Ishikawa (cell line): ENCODE results near the gene HEY2.

Source experiments
- CEBPB ChIP-seq: IDR thresholded peaks from 2 replicates; pipeline ENCODE4 v1.6.1; 2012
- EGR1 ChIP-seq: IDR thresholded peaks from 2 replicates; pipeline ENCODE4 v1.6.1; 2012
- EP300 ChIP-seq: IDR thresholded peaks from 2 replicates; pipeline ENCODE4 v1.6.1; 2012; ENCODE audit warnings: borderline replicate concordance
- FOXM1 ChIP-seq: IDR thresholded peaks from 2 replicates; pipeline ENCODE4 v1.6.1; 2012; ENCODE audit warnings: low read depth, borderline replicate concordance
- NFIC ChIP-seq: IDR thresholded peaks from 2 replicates; pipeline ENCODE4 v1.6.1; 2012
- RAD21 ChIP-seq: IDR thresholded peaks from 2 replicates; pipeline ENCODE4 v1.6.1; 2012; ENCODE audit warnings: low read depth
- TAF1 ChIP-seq: IDR thresholded peaks from 2 replicates; pipeline ENCODE4 v1.6.1; 2012; ENCODE audit warnings: low read depth, mild to moderate bottlenecking
- TCF12 ChIP-seq: IDR thresholded peaks from 2 replicates; pipeline ENCODE4 v1.6.1; 2012; ENCODE audit warnings: low read depth
- TEAD4 ChIP-seq: IDR thresholded peaks from 2 replicates; pipeline ENCODE4 v1.6.1; 2012
- TF ChIP-seq, protein P1 (sequence below): IDR thresholded peaks from 2 replicates; pipeline ENCODE4 v1.6.1; 2012
- TF ChIP-seq, protein P2 (sequence below): IDR thresholded peaks from 2 replicates; pipeline ENCODE4 v1.6.1; 2012
- TF ChIP-seq, protein P3 (sequence below): IDR thresholded peaks from 2 replicates; pipeline ENCODE4 v1.6.1; 2012; ENCODE audit warnings: low read depth, mild to moderate bottlenecking

DNA sequence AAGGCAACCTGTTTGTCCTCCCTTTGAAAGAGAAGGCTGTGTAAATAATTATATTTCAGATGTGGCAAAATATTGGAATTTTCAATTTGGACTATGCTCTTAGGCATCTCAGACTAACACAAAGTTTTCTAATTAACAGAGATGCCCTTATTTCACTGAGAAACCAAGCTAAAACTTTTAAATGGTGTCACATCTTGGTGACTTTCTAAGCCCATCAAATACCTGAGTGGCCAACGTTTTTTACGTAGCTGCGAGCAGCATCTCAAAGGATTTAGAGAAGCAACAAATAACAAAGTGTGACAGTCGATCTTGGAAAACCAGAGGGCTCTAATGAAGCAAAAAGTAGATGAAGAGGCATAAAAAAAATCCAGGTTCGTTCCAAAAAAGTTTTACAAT, 3.4 kb upstream of the HEY2 start:
- no peak for TF ChIP-seq EGR1
- TF ChIP-seq TAF1, result no peak
- TF ChIP-seq, protein P1, sequence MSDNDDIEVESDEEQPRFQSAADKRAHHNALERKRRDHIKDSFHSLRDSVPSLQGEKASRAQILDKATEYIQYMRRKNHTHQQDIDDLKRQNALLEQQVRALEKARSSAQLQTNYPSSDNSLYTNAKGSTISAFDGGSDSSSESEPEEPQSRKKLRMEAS, result no peak
- TF ChIP-seq EP300, result no peak
- no peak for TF ChIP-seq NFIC
- TF ChIP-seq, protein P2, sequence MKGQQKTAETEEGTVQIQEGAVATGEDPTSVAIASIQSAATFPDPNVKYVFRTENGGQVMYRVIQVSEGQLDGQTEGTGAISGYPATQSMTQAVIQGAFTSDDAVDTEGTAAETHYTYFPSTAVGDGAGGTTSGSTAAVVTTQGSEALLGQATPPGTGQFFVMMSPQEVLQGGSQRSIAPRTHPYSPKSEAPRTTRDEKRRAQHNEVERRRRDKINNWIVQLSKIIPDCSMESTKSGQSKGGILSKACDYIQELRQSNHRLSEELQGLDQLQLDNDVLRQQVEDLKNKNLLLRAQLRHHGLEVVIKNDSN, result no peak
- no peak for TF ChIP-seq TEAD4
- no peak for TF ChIP-seq FOXM1
- TF ChIP-seq RAD21, result no peak
- TF ChIP-seq, protein P3, sequence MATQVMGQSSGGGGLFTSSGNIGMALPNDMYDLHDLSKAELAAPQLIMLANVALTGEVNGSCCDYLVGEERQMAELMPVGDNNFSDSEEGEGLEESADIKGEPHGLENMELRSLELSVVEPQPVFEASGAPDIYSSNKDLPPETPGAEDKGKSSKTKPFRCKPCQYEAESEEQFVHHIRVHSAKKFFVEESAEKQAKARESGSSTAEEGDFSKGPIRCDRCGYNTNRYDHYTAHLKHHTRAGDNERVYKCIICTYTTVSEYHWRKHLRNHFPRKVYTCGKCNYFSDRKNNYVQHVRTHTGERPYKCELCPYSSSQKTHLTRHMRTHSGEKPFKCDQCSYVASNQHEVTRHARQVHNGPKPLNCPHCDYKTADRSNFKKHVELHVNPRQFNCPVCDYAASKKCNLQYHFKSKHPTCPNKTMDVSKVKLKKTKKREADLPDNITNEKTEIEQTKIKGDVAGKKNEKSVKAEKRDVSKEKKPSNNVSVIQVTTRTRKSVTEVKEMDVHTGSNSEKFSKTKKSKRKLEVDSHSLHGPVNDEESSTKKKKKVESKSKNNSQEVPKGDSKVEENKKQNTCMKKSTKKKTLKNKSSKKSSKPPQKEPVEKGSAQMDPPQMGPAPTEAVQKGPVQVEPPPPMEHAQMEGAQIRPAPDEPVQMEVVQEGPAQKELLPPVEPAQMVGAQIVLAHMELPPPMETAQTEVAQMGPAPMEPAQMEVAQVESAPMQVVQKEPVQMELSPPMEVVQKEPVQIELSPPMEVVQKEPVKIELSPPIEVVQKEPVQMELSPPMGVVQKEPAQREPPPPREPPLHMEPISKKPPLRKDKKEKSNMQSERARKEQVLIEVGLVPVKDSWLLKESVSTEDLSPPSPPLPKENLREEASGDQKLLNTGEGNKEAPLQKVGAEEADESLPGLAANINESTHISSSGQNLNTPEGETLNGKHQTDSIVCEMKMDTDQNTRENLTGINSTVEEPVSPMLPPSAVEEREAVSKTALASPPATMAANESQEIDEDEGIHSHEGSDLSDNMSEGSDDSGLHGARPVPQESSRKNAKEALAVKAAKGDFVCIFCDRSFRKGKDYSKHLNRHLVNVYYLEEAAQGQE, result no peak
- TF ChIP-seq CEBPB, result no peak
- no peak for TF ChIP-seq TCF12
